CMK (cell line): ENCODE results near the gene CALU.

Experiments
- DNase-seq: peaks from one replicate; pipeline ENCODE4 v3.0.0-alpha.2; 2010; ENCODE audit warnings: low read depth

Gene CALU

DNA sequence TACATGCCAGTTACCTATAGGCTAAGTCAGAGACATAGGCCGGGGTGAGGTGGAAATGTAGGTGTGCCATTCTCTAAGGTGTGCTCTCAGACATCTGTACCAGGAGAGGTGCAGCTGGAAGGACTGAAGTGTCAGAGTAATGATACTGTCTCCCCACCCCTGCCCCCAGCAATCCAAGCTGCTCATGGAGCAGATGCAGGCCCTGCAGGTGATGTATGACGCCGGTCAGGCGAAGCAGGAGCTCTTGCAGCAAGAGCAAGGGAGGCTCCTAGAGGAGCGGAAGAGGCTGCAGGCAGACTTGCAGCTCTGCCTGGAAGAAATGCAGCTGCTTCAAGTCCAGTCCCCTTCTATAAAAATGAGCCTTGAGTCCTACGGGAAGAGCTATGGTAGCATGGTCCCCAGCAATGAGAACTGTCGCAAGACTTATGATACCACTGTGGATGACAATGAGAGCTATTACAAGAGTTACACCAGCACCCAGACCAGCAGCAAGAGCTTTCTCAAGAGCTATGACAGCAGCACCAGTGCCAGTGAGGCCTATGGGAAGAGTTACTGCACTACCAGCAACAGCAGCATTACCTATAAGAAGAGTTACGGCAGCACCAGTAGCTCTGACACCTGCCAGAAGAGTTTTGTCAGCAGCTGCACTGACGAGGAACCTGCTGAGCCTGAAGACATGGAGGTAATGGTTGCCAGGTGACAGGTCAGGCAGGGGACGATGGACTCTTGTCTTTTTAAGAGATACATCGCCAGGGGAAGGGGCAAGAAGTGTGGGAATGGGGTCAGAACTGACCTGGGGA is 72.7 kb downstream of the CALU start:
- no peak for DNase-seq

DNA sequence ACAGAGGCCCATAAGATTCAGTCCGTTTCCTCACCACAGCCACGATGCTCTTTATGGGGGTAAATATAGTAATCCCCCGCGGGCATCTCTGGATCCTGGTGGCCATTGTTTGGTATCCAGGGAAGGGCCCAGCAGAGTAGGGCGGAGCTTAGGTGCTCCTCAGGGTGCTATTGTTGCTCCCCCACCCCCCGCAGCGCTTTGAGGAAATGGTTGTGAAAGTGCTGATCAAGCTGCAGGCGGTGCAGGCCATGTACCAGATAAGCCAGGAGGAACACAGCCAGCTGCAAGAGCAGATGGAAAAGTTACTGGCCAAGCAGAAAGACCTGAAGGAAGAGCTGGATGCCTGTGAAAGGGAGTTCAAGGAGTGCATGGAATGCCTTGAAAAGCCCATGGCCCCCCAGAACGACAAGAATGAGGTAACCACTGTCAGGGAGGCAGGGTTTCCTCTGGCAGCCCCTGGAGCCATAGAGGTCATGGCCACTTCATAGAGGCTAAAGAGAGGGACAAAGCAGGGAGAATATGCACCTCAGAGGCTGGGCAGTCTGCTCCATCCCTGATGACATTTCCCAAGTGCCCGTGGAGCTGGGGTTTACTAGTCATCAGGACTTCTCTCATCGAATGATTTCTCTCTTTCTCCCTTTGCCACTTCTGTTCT is 73.5 kb downstream of the CALU start:
- DNase-seq = no peak

DNA sequence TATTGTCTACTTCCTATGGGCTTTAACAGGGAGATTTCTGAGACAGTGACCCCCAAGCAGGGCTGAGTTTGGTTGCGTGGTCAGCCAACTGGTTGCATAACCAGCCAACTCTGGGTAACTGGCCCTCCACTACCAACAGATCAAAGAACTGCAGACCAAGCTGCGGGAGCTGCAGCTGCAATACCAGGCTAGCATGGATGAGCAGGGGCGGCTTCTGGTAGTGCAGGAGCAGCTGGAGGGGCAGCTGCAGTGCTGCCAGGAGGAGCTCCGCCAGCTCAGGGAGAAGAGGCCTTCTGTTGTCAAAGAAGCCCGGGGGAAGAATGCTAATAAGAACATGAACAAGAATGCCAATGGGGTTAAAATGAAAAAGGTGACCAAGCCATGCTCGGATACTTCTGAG is 75.3 kb downstream of the CALU start:
- DNase-seq = no peak

DNA sequence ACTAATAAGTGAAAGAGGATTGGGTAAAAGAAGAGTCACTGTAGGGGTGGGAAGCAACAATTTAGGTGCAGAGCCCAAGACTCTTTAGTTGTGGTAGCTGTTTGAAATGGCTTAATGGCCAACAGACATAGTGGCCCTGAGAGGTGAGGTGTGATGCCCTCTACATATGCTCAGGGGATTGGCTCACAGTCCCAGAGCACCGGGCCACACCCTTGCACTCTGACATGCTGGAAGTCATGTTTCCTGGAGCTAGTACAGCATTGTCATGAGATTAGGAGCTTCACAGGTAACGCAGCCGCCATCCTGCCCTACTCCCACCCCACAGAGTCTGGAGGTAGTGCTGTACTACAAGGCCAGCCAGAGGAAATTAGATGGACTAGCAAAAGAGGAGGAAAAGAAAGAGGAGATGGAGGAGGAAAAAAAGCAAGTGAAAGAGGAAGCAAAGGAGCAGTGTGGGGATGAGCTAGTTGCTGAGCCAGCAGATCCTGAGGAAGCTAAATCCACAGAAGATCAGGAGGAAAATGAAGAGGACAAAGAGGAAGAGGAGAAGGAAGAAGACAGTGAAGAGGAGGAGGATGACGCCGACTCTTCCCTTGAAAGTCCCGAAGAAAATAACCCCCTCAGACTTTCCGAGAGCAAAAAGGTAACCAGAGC is 76.3 kb downstream of the CALU start:
- no peak for DNase-seq

DNA sequence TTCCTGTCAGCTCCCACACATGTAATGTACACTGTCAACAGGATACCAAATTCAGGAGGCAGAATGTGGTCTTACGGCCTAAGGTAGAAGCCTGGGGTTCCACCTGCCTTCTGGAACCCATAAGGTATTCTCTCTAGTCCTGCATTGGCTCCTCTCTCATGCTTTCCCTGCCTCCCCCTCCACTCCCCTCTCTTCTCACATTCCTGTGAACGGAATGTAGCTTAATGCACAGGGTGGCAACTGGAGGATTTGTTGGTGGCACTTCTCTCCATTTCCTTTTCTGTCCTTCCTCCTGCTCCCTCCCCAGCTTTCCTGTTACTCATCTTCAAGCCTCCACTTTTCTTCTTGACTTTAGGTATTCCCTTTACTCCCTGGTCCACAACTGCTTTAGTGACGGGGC is 79.5 kb downstream of the CALU start:
- DNase-seq = no peak
